Thymus (tissue), 11 donors: ENCODE results near the gene MEX3A. TPM values are rescaled to one million over a fixed set of nuclear protein-coding genes. Genes with fewer than 3 reads are reported as not detected.
"Not testable (repeated sequence)": the region's sequence is repeated elsewhere in the genome, so short reads cannot be mapped to it uniquely, and the experiment has no call there.

Source experiments
- DNase-seq, 9 donors: peaks; one replicate each; pipeline ENCODE4 v3.0.0-alpha.2; 2013; ENCODE audit warnings: low spot score in 9 of 9, low read depth in 6 of 9, missing footprints in 1 of 9
- H3K27ac ChIP-seq, 2 donors: one replicate each; pipeline ENCODE4 v1.5.1; 2013; ENCODE audit warnings: control low read depth in 1 of 2, low read depth in 1 of 2, low read length in 1 of 2, mild to moderate bottlenecking in 1 of 2, moderate library complexity in 1 of 2
- H3K27me3 ChIP-seq, 2 donors: one replicate each; pipeline ENCODE4 v1.5.1; 2013; ENCODE audit warnings: low read length in 1 of 2; ENCODE audit not compliant: control insufficient read depth in 2 of 2, insufficient read depth in 1 of 2
- H3K36me3 ChIP-seq, 2 donors: one replicate each; pipeline ENCODE4 v1.5.1; 2013; ENCODE audit warnings: low read length in 1 of 2, mild to moderate bottlenecking in 1 of 2, moderate library complexity in 1 of 2; ENCODE audit not compliant: control insufficient read depth in 2 of 2, insufficient read depth in 2 of 2
- H3K4me1 ChIP-seq, 2 donors: one replicate each; pipeline ENCODE4 v1.5.1; 2013; ENCODE audit warnings: low read length in 2 of 2; ENCODE audit not compliant: control insufficient read depth in 2 of 2, insufficient read depth in 2 of 2
- H3K4me3 ChIP-seq, 2 donors: one replicate each; pipeline ENCODE4 v1.5.1; 2013; ENCODE audit warnings: low read length in 2 of 2, control low read depth in 1 of 2, mild to moderate bottlenecking in 1 of 2
- H3K9me3 ChIP-seq, 2 donors: one replicate each; pipeline ENCODE4 v1.5.1; 2013; ENCODE audit warnings: low read length in 1 of 2, mild to moderate bottlenecking in 1 of 2; ENCODE audit not compliant: control insufficient read depth in 2 of 2, insufficient read depth in 1 of 2
- WGBS: extraction: QIAGEN DNeasy Blood & Tissue Kit; methylation state at CpG from one replicate; pipeline ENCODE4 v1.1.7; 2013; 5-methylcytosine and 5-hydroxymethylcytosine counted together
- polyA plus RNA-seq: library from polyadenylated mRNA; stranded (reverse); fragments of 200-250 nt; gene quantifications from one replicate; pipeline ENCODE4 v1.2.3, GENCODE V29; 2013
- total RNA-seq: library from RNA; stranded (reverse); fragments of 120-200 nt; gene quantifications from one replicate; pipeline ENCODE4 v1.2.4, GENCODE V29; 2013
- donor health status: healthy.

Gene MEX3A
- total and polyA plus RNA-seq, 2 donors, result 0.55 to 1.3 TPM

GRCh38 chr1:156050376-156050775 is 31.9 kb downstream of the MEX3A start:
- Histone ChIP-seq H3K27ac (no peak overlapping the region), H3K4me1 (peaks cover 8 to 23% of the 10 kb centered on the region in 2 donors), H3K36me3 (peaks cover 8 to 32% of the 10 kb centered on the region in 2 donors), H3K9me3 (no peaks in the 10 kb centered on the region), H3K4me3 (no peak overlapping the region), H3K27me3 (no peaks in the 10 kb centered on the region)
- WGBS, result 96% methylated on average over 4 of the region's 4 CpGs
- DNase-seq, result no peak

- Histone ChIP-seq H3K4me3 (no peak overlapping the region), H3K4me1 (peaks cover 15 to 24% of the 10 kb centered on the region in 2 donors), H3K27ac (no peak overlapping the region), H3K9me3 (no peaks in the 10 kb centered on the region), H3K36me3 (peaks cover 8 to 34% of the 10 kb centered on the region in 2 donors), H3K27me3 (no peaks in the 10 kb centered on the region)
- DNase-seq, result no peak
- WGBS, result 98% methylated on average over 3 of the region's 3 CpGs
Observed at GRCh38 chr1:156048663-156049258, 33.5 kb downstream of the MEX3A start.

DNA sequence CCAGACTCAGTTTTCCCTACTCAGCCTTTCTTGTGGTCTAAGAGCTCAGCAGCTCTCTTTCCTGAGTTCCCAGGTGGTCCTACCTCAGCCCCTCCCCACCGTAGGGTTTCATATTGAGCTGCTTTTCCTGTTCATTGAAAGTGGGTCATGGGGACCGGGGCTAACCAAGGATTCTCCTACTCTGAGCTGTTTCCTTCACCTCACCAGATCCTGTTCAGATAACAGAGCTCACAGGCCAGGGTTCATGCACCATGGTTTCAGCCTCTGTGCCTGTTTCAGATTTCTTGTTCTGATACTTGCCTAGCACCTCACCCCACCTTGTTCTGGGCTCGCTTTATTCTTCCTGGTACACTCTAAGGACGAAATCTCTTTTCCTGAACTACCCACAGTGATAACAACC is 37.2 kb downstream of the MEX3A start:
- H3K27me3 ChIP-seq, result no peaks in the 10 kb centered on the region
- peak in 3 of 9 donors; percentile 31 to 68 (median 48) for DNase-seq
- peaks cover 19 to 47% of the 10 kb centered on the region in 2 donors for H3K36me3 ChIP-seq
- H3K27ac ChIP-seq, result peak overlapping the region; percentile 54 to 66
- H3K9me3 ChIP-seq, result no peaks in the 10 kb centered on the region
- H3K4me1 ChIP-seq, result peaks cover 10 to 17% of the 10 kb centered on the region in 2 donors
- H3K4me3 ChIP-seq, result no peak overlapping the region
- 45% methylated on average over 4 of the region's 4 CpGs for WGBS

DNA sequence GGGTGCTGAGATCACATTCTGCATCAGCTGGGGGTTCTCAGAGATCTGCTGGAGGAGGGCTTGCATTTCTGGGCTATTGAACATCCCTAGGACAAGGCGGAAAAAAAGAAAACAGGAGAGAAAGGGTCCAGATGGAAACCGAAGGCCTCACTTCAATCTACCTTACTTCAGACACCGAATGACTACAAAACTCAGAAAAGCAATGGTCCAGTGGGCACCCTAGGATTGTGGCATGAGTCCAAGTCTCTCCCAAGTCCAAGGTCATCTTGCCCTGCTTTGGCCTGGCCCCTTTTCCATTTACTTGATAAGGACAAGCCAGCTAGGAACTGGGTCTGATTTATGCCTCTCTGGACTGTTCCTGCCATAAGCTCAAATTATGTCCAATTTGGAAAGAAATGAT is 39.4 kb downstream of the MEX3A start:
- Histone ChIP-seq H3K4me3 (no peak overlapping the region), H3K36me3 (peaks cover 19 to 43% of the 10 kb centered on the region in 2 donors), H3K4me1 (peaks cover 10 to 17% of the 10 kb centered on the region in 2 donors), H3K27me3 (no peaks in the 10 kb centered on the region), H3K9me3 (no peaks in the 10 kb centered on the region), H3K27ac (no peak overlapping the region)
- DNase-seq, result no peak
- 94% methylated on average over 3 of the region's 3 CpGs for WGBS

DNA sequence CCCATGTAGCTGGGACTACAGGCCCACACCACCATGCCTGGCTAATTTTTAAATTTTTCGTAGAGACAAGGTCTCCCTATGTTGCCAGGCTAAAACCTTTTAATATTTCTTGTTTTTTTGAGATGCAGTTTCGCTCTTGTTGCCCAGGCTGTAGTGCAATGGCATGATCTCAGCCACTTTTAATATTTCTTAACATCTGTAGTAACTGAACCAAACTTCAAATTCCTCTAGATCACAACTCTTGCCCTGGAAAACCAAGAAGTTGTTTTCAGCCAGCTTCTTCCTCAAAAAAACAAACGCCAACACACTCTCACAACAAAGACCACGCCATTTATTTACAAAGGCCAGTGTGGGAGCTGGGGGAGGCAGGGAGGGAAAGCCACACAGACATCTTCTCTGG is 47.3 kb downstream of the MEX3A start:
- not testable (repeated sequence) for H3K4me1 ChIP-seq, H3K9me3 ChIP-seq, H3K27me3 ChIP-seq, DNase-seq, H3K27ac ChIP-seq, H3K4me3 ChIP-seq
- peaks cover 21 to 27% of the 10 kb centered on the region in 2 donors for H3K36me3 ChIP-seq
- 97% methylated on average over 4 of the region's 4 CpGs for WGBS

DNA sequence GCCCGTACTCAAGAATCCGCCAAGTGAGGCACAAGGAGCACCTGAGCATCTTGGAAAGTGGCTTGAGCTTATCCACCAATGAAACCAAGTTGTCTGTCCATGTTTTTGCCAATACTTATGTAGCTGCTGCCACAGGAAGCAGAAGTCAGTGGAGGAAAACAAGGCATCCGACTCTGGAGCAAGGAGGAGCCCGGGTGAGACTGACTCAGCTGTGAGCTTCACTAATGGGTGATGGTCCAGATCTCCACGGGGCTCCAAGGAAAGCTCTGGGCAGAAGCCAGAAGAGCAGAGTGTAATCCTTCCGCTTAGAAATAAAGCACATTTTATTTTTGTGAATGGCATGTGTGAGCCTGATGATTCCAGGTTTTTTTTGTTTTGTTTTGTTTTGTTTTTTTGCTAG is 49.3 kb downstream of the MEX3A start:
- H3K27ac ChIP-seq, result no peak overlapping the region
- no peak overlapping the region for H3K4me3 ChIP-seq
- DNase-seq, result no peak
- no peaks in the 10 kb centered on the region for H3K9me3 ChIP-seq
- peaks cover 12 to 16% of the 10 kb centered on the region in 2 donors for H3K36me3 ChIP-seq
- H3K27me3 ChIP-seq, result no peaks in the 10 kb centered on the region
- no peaks in the 10 kb centered on the region for H3K4me1 ChIP-seq
- WGBS, result 76% methylated on average over 6 of the region's 6 CpGs

- WGBS, result 93% methylated on average over 4 of the region's 4 CpGs
- H3K4me3 ChIP-seq, result no peak overlapping the region
- H3K9me3 ChIP-seq, result no peaks in the 10 kb centered on the region
- DNase-seq, result no peak
- H3K36me3 ChIP-seq, result no peaks in the 10 kb centered on the region
- no peaks in the 10 kb centered on the region for H3K27me3 ChIP-seq
- H3K4me1 ChIP-seq, result peaks cover 0 to 3% of the 10 kb centered on the region in 2 donors
- no peak overlapping the region for H3K27ac ChIP-seq
Observed at GRCh38 chr1:156026588-156026987, 55.7 kb downstream of the MEX3A start.

GRCh38 chr1:156025876-156026275 is 56.4 kb downstream of the MEX3A start:
- H3K9me3 ChIP-seq, result no peaks in the 10 kb centered on the region
- no peak overlapping the region for H3K27ac ChIP-seq
- H3K27me3 ChIP-seq, result no peaks in the 10 kb centered on the region
- H3K4me1 ChIP-seq, result peaks cover 3 to 6% of the 10 kb centered on the region in 2 donors
- WGBS, result 21% methylated on average over 9 of the region's 9 CpGs
- H3K4me3 ChIP-seq, result no peak overlapping the region
- peak in 3 of 9 donors; percentile 28 to 42 (median 33) for DNase-seq
- no peaks in the 10 kb centered on the region for H3K36me3 ChIP-seq

DNA sequence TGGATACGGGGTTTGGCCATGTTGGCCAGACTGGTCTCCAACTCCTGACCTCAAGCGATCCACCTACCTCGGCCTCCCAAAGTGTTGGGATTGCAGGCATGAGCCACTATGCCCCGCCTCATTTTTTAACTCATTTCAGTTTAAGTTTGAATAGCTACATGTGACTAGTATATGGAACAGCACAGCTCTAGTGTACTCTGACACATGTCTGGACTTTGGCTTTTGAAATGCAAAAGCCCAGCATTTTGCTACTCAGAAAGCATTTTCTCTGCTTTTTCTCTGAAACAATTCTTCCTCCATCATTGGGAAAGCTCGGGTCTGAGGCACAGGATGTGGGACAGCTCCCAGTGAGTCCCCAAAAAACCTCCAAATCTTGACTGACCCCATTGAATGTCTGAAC is 57.5 kb downstream of the MEX3A start:
- 94% methylated on average over 5 of the region's 5 CpGs for WGBS
- peaks cover 8 to 14% of the 10 kb centered on the region in 2 donors for H3K4me1 ChIP-seq
- DNase-seq, result no peak

More for the DNA sequence above, 57.5 kb downstream of the MEX3A start:
- no peak overlapping the region for H3K4me3 ChIP-seq
- no peaks in the 10 kb centered on the region for H3K36me3 ChIP-seq
- no peak overlapping the region for H3K27ac ChIP-seq
- no peaks in the 10 kb centered on the region for H3K9me3 ChIP-seq
- H3K27me3 ChIP-seq, result no peaks in the 10 kb centered on the region
